ENCODE results near the gene FAAP100. TPM values are rescaled to one million over a fixed set of nuclear protein-coding genes. Genes with fewer than 3 reads are reported as not detected.

The FAAP100 gene
- polyA plus RNA-seq, 1 of the 3 experiments (the other 2 are of a cell fraction): 18.9 TPM

- DNase-seq: no peak
- H3K4me2 ChIP-seq: no peak overlapping the region
- WGBS (ENCODE audit: low lambda C conversion rate): 86% methylated on average over 46 of the region's 47 CpGs
- no peak overlapping the region for H3K4me3 ChIP-seq (ENCODE audit: low read depth in 2 of 2, low read length in 1 of 2)
- no peaks in the 10 kb centered on the region for H3K9me2 ChIP-seq
- H3K79me2 ChIP-seq (ENCODE audit: insufficient read depth): peaks cover 69% of the 10 kb centered on the region
- H2AFZ ChIP-seq (ENCODE audit: low read depth): no peak overlapping the region
- TF ChIP-seq YY1 (IDR thresholded peaks at IDR 0.05; ENCODE audit: low read depth) (no peak), GABPA (IDR thresholded peaks at IDR 0.05; ENCODE audit: low read depth) (no peak), FOSL2 (IDR thresholded peaks at IDR 0.05; ENCODE audit: borderline replicate concordance, low read depth) (no peak), GATA2 (CRISPR knock-in tag; IDR thresholded peaks at IDR 0.05) (no peak), SMC3 (IDR thresholded peaks at IDR 0.05; ENCODE audit: low read depth, low read length) (no peak), CTCF (IDR thresholded peaks at IDR 0.05) (no peak), POLR2AphosphoS5 (IDR thresholded peaks at IDR 0.05; ENCODE audit: low read depth, low read length) (no peak), RAD21 (IDR thresholded peaks at IDR 0.05; ENCODE audit: low read length) (no peak), FOXM1 (IDR thresholded peaks at IDR 0.05; ENCODE audit: low read depth) (no peak), NFIC (IDR thresholded peaks at IDR 0.05; ENCODE audit: borderline replicate concordance) (no peak), MEF2A (IDR thresholded peaks at IDR 0.05; ENCODE audit: borderline replicate concordance, low read depth) (no peak), SIN3A (IDR thresholded peaks at IDR 0.05; ENCODE audit: borderline replicate concordance, low read depth, low read length) (no peak), CHD2 (IDR thresholded peaks at IDR 0.05; ENCODE audit: low read length, partially characterized antibody) (no peak), TEAD4 (IDR thresholded peaks at IDR 0.05; ENCODE audit: borderline replicate concordance, insufficient read depth) (no peak), NRF1 (IDR thresholded peaks at IDR 0.05; ENCODE audit: low read depth, low read length) (no peak)
- H3K4me1 ChIP-seq (ENCODE audit: control insufficient read depth in 1 of 2, insufficient read depth in 2 of 2, low read depth in 1 of 2, low read length in 1 of 2): peaks cover 17 to 32% of the 10 kb centered on the region in 2 experiments; a peak in 3 of 4 replicates
- H3K9me3 ChIP-seq: no peaks in the 10 kb centered on the region
- H3K27me3 ChIP-seq (ENCODE audit: insufficient read depth): no peaks in the 10 kb centered on the region
- peaks cover 39% of the 10 kb centered on the region for H3F3A ChIP-seq (replicated peaks; ENCODE audit: insufficient read depth)
- ChIA-PET CTCF (interaction anchor here (1.1 to 1.9 kb wide), 5 partner anchors 10 to 216 kb away, joined by 3 to 7 read pairs (median 3); no protein-coding TSS in a partner anchor), POLR2A (no interaction called here)
- H3K36me3 ChIP-seq (replicated peaks in 1 of 2; ENCODE audit: control insufficient read depth in 1 of 2, insufficient read depth in 2 of 2, low read length in 1 of 2): peaks cover 3% of the 10 kb centered on the region in 2 experiments
- H3K9ac ChIP-seq: no peak overlapping the region
- H4K20me1 ChIP-seq (ENCODE audit: insufficient read depth): peaks cover 45% of the 10 kb centered on the region
- H3K27ac ChIP-seq (ENCODE audit: low read depth in 2 of 2, low read length in 1 of 2): no peak overlapping the region
Observed at GRCh38 chr17:81518785-81519283, 33.3 kb downstream of the FAAP100 start.

GRCh38 chr17:81518113-81518784 is 33.9 kb downstream of the FAAP100 start:
- 94% methylated on average over 24 of the region's 24 CpGs for WGBS (ENCODE audit: low lambda C conversion rate)
- POLR2A ChIA-PET: interaction anchor here (0.9 kb wide), 1 partner anchor 9 kb away, joined by 4 read pairs; the partner anchor contains the start of gene FSCN2
- H3F3A ChIP-seq (replicated peaks; ENCODE audit: insufficient read depth): peaks cover 45% of the 10 kb centered on the region
- H3K9me3 ChIP-seq: no peaks in the 10 kb centered on the region
- H3K9me2 ChIP-seq: no peaks in the 10 kb centered on the region
- CTCF ChIA-PET: interaction anchor here (1.1 to 1.9 kb wide), 5 partner anchors 9 to 216 kb away, joined by 3 to 7 read pairs (median 3); no protein-coding TSS in a partner anchor
- no peak overlapping the region for H3K27ac ChIP-seq (ENCODE audit: low read depth in 2 of 2, low read length in 1 of 2)
- H3K4me1 ChIP-seq (ENCODE audit: control insufficient read depth in 1 of 2, insufficient read depth in 2 of 2, low read depth in 1 of 2, low read length in 1 of 2): peaks cover 17 to 26% of the 10 kb centered on the region in 2 experiments; a peak in 3 of 4 replicates
- H3K4me2 ChIP-seq: peak overlapping the region; percentile 98
- H3K27me3 ChIP-seq (ENCODE audit: insufficient read depth): no peaks in the 10 kb centered on the region
- no peak overlapping the region for H3K9ac ChIP-seq
- H3K36me3 ChIP-seq (replicated peaks in 1 of 2; ENCODE audit: control insufficient read depth in 1 of 2, insufficient read depth in 2 of 2, low read length in 1 of 2): peaks cover 3% of the 10 kb centered on the region in 2 experiments
- no peak for DNase-seq
- no peak overlapping the region for H2AFZ ChIP-seq (ENCODE audit: low read depth)
- peaks cover 39% of the 10 kb centered on the region for H4K20me1 ChIP-seq (ENCODE audit: insufficient read depth)
- no peak overlapping the region for H3K4me3 ChIP-seq (ENCODE audit: low read depth in 2 of 2, low read length in 1 of 2)
- H3K79me2 ChIP-seq (ENCODE audit: insufficient read depth): peaks cover 75% of the 10 kb centered on the region
- TF ChIP-seq JUND (IDR thresholded peaks at IDR 0.05) (no peak), FOXM1 (IDR thresholded peaks at IDR 0.05; ENCODE audit: low read depth) (no peak), FOXJ3 (CRISPR knock-in tag; IDR thresholded peaks at IDR 0.05) (no peak), MXI1 (IDR thresholded peaks at IDR 0.05; ENCODE audit: low read depth, low read length) (no peak), USF2 (IDR thresholded peaks at IDR 0.05; ENCODE audit: borderline replicate concordance, low read depth, low read length) (no peak), USF1 (IDR thresholded peaks at IDR 0.05; ENCODE audit: borderline replicate concordance, low read depth) (no peak), IRF3 (IDR thresholded peaks at IDR 0.05; ENCODE audit: low read depth, low read length) (no peak), SIN3A (IDR thresholded peaks at IDR 0.05; ENCODE audit: borderline replicate concordance, low read depth, low read length) (no peak), RXRA (IDR thresholded peaks at IDR 0.05; ENCODE audit: borderline replicate concordance, low read depth) (no peak)
